ENCODE data around the gene STRIT1.

The STRIT1 gene

DNA sequence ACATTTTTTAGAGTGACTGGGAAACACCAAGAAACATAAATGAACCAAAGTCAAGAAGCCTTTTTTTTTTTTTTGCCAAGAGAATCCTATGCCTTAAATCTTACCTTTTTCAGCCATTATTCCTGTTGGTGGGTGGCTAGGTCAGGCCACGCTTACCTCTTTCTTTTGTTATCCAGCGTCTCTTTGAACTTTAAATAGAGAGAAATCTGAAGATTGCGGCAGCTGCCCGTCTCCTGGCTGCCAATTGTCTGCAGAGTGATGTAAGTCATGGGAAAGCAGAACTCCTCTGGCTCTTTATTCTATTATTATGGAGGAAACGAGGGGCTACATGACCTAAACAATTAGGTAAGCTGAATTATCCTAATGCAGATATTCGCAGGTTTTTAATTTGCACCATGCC, at the start of gene STRIT1:
Gene STRIT1, minus strand, starts transcription at position 168 of the 400 bp plus-strand sequence.
- no peak for TF ChIP-seq CTCF (IDR thresholded peaks at IDR 0.05; ENCODE audit: insufficient read depth, low read depth, low read length, missing control alignments)
- H3K4me3 ChIP-seq (ENCODE audit: low read depth, low read length): no peak within 1 kb of the TSS
- DNase-seq (ENCODE audit: low read depth): no peak

GRCh38 chr3:155342344-155342743, 48.9 kb upstream of the STRIT1 start:
- no peak for DNase-seq (ENCODE audit: low read depth)
- TF ChIP-seq CTCF (IDR thresholded peaks at IDR 0.05; ENCODE audit: insufficient read depth, low read depth, low read length, missing control alignments): no peak
- H3K4me3 ChIP-seq (ENCODE audit: low read depth, low read length): no peak overlapping the region

- no peak overlapping the region for H3K4me3 ChIP-seq (ENCODE audit: low read depth, low read length)
- no peak for TF ChIP-seq CTCF (IDR thresholded peaks at IDR 0.05; ENCODE audit: insufficient read depth, low read depth, low read length, missing control alignments)
- no peak for DNase-seq (ENCODE audit: low read depth)
Observed at GRCh38 chr3:155339052-155339451, 45.6 kb upstream of the STRIT1 start.

DNA sequence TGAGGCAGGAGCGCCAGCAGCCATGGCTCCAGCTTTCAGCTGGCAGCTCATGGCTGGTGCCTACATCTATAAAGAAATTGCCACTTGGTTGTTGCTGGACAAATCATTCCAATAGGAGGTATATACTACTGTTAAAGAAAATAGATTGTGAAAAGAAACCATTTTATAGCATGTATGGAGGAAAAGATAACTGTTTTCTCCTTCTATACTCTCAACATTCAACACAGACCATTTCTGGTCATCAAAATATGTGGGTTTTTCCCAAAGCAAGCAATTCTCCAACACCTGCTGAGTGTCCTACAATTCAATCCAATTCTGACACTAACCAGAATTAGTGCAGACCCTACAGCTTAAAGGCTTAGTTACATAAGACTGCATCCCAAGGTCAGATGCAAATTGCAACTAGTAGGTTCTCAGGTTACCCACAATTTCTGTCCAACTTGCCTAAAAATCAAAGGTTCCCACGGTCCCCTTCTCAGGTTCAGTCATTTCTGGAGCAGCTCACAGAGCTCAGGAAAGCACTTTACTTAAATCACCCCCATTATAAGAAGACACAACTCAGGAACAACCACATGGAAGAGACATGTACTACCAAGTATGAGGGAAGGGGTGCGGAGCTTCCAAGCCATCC, 42.4 kb upstream of the STRIT1 start:
- H3K4me3 ChIP-seq (ENCODE audit: low read depth, low read length): no peak overlapping the region
- no peak for TF ChIP-seq CTCF (IDR thresholded peaks at IDR 0.05; ENCODE audit: insufficient read depth, low read depth, low read length, missing control alignments)
- DNase-seq (ENCODE audit: low read depth): peak; percentile 89

- no peak overlapping the region; the same call in 1 of the 2 replicates for H3K4me3 ChIP-seq (ENCODE audit: low read depth, low read length)
- no peak for TF ChIP-seq CTCF (IDR thresholded peaks at IDR 0.05; ENCODE audit: insufficient read depth, low read depth, low read length, missing control alignments)
- peak; percentile 89 for DNase-seq (ENCODE audit: low read depth)
Observed at GRCh38 chr3:155334914-155335723, 41.6 kb upstream of the STRIT1 start.

DNA sequence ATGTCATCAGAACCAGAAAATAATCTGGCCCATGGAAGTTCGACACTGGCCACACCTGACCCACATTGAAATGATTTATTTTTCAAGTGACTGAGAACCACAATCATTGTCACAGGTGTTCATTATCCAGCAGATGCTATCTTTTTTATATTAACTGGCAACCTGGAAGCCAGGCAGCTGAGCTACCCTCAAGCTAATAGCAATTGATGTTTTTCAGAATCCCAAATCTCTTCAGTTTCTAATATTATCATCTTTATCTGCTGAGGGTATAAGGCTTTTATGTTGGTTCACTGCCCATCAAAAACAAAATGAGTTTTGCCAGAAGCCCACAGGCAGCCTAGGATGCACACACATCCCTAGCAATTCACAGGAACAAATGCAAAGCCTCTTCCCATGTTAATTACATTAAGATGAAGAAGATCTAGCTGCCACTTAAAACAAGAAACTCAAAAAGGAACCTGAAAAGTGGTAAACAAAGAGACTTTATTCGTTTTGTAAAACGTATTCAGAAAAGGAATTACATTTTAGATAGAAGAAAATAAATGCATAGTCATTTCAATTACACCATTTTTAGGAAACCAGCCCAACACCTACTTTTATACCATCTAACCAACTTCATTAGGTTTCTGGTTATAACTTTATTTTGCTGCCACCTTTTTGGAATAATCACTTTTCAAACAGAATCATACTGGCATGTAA, 40.9 kb upstream of the STRIT1 start:
- H3K4me3 ChIP-seq (ENCODE audit: low read depth, low read length): no peak overlapping the region
- no peak for TF ChIP-seq CTCF (IDR thresholded peaks at IDR 0.05; ENCODE audit: insufficient read depth, low read depth, low read length, missing control alignments)
- no peak for DNase-seq (ENCODE audit: low read depth)

All from GM12865 (cell line).